IMR-90 (cell line): ENCODE measurements around the gene BMP10. TPM values are rescaled to one million over a fixed set of nuclear protein-coding genes. Genes with fewer than 3 reads are reported as not detected.

Experiments
- ATAC-seq: fragments of 200-7000 bp; cut with Tn5 transposase; 2 replicates; pipeline ENCODE4 v1.9.1; 2020; ENCODE audit warnings: low read depth, mild to moderate bottlenecking, moderate library complexity
- BruUV-seq: library from RNA; stranded (reverse); fragments of 400-500 nt; replicated peaks from 2 replicates; lab custom pipeline; 2021; lab: Mats Ljungman, UMichigan
- CTCF ChIA-PET: fragments of 300-600 bp; formaldehyde crosslinking; extraction: SDS; loops from one replicate; lab custom pipeline; 2021; ENCODE audit warnings: antibody characterized with exemption; lab: Yijun Ruan, JAX
- POLR2A ChIA-PET: fragments of 300-600 bp; sonication (Branson Sonifier 250); formaldehyde crosslinking; loops from one replicate; lab custom pipeline; 2022; ENCODE audit warnings: antibody characterized with exemption; ENCODE audit not compliant: unreplicated experiment; lab: Charles Lee
- DNase-seq: peaks from one replicate; pipeline ENCODE4 v3.0.0; 2013
- H2AFZ ChIP-seq: replicated peaks from 2 replicates; pipeline ENCODE3; 2013; ENCODE audit warnings: low read length, mild to moderate bottlenecking; ENCODE audit not compliant: poor library complexity
- H2AK5ac ChIP-seq: 2 replicates; pipeline ENCODE4 v1.6.1; 2013; ENCODE audit warnings: low read depth, low read length, inconsistent platforms
- H2AK9ac ChIP-seq: replicated peaks from 2 replicates; pipeline ENCODE3; 2013; ENCODE audit warnings: mild to moderate bottlenecking, low read depth, low read length, moderate library complexity; ENCODE audit not compliant: poor library complexity
- H2BK120ac ChIP-seq: 2 replicates; pipeline ENCODE4 v1.6.1; 2013; ENCODE audit warnings: low read depth, low read length, inconsistent platforms
- H2BK15ac ChIP-seq: 3 replicates; pipeline ENCODE4 v1.6.1; 2013; ENCODE audit warnings: low read depth, low read length, inconsistent platforms
- H2BK20ac ChIP-seq: 2 replicates; pipeline ENCODE4 v1.6.1; 2013; ENCODE audit warnings: low read depth, mild to moderate bottlenecking, inconsistent platforms, low read length, moderate library complexity
- H2BK5ac ChIP-seq: 2 replicates; pipeline ENCODE4 v1.6.1; 2013; ENCODE audit warnings: mild to moderate bottlenecking, low read depth, low read length, inconsistent platforms; ENCODE audit not compliant: poor library complexity, severe bottlenecking
- H3K14ac ChIP-seq: replicated peaks from 2 replicates; pipeline ENCODE4 v1.6.1; 2013; ENCODE audit warnings: low read depth, low read length, inconsistent platforms
- H3K18ac ChIP-seq: 2 replicates; pipeline ENCODE4 v1.6.1; 2013; ENCODE audit warnings: low read depth, low read length, control low read depth
- H3K23ac ChIP-seq: 2 replicates; pipeline ENCODE4 v1.6.1; 2013; ENCODE audit warnings: low read depth, low read length, inconsistent platforms
- H3K27ac ChIP-seq: 2 replicates; pipeline ENCODE4 v1.5.1; 2013; ENCODE audit warnings: mild to moderate bottlenecking, control low read depth, low read length; ENCODE audit not compliant: insufficient read depth
- H3K27me3 ChIP-seq: 2 replicates; pipeline ENCODE4 v1.6.1; 2013; ENCODE audit warnings: low read length; ENCODE audit not compliant: control insufficient read depth, insufficient read depth
- H3K36me3 ChIP-seq: 2 replicates; pipeline ENCODE4 v1.6.1; 2013; ENCODE audit warnings: low read length, mixed read lengths; ENCODE audit not compliant: control insufficient read depth, insufficient read depth
- H3K4ac ChIP-seq: 2 replicates; pipeline ENCODE4 v1.6.1; 2013; ENCODE audit warnings: low read depth, low read length, inconsistent platforms
- H3K4me1 ChIP-seq: 2 replicates; pipeline ENCODE4 v1.6.1; 2013; ENCODE audit warnings: low read length, mixed read lengths; ENCODE audit not compliant: control insufficient read depth, insufficient read depth
- H3K4me2 ChIP-seq: 2 replicates; pipeline ENCODE4 v1.6.1; 2013; ENCODE audit warnings: low read depth, mild to moderate bottlenecking, control low read depth, low read length, moderate library complexity
- H3K4me3 ChIP-seq: 2 replicates; pipeline ENCODE4 v1.5.1; 2013; ENCODE audit warnings: low read depth, mild to moderate bottlenecking, control low read depth, low read length, moderate library complexity; ENCODE audit not compliant: insufficient read depth
- H3K56ac ChIP-seq: 2 replicates; pipeline ENCODE4 v1.6.1; 2013; ENCODE audit warnings: low read length, inconsistent platforms; ENCODE audit not compliant: insufficient read depth; ENCODE audit errors: extremely low read depth
- H3K79me1 ChIP-seq, 2 experiments: 2 replicates each; pipeline ENCODE4 v1.6.1; 2013; ENCODE audit warnings: low read length in 2 of 2, inconsistent platforms in 1 of 2, low read depth in 1 of 2
- H3K9ac ChIP-seq: 2 replicates; pipeline ENCODE4 v1.6.1; 2013; ENCODE audit warnings: low read depth, low read length, control low read depth
- H3K9me1 ChIP-seq: 2 replicates; pipeline ENCODE4 v1.6.1; 2013; ENCODE audit warnings: low read length, inconsistent platforms; ENCODE audit not compliant: insufficient read depth
- H3K9me3 ChIP-seq: 2 replicates; pipeline ENCODE4 v1.6.1; 2013; ENCODE audit warnings: low read length; ENCODE audit not compliant: control insufficient read depth, insufficient read depth
- H4K20me1 ChIP-seq: 2 replicates; pipeline ENCODE4 v1.6.1; 2013; ENCODE audit warnings: low read length, inconsistent platforms; ENCODE audit not compliant: insufficient read depth
- H4K5ac ChIP-seq: 2 replicates; pipeline ENCODE4 v1.6.1; 2013; ENCODE audit warnings: mild to moderate bottlenecking, low read depth, low read length, control low read depth
- H4K8ac ChIP-seq, 2 experiments: 2 replicates each; pipeline ENCODE4 v1.6.1; 2013; ENCODE audit warnings: low read depth in 2 of 2, low read length in 2 of 2, control low read depth in 1 of 2, inconsistent platforms in 1 of 2
- H4K91ac ChIP-seq: 2 replicates; pipeline ENCODE4 v1.6.1; 2013; ENCODE audit warnings: low read depth, low read length, inconsistent platforms; ENCODE audit not compliant: insufficient read depth
- BHLHE40 ChIP-seq: fragments of 150-350 bp; IDR thresholded peaks from 2 replicates; pipeline ENCODE4 v1.6.1; 2016; ENCODE audit warnings: mild to moderate bottlenecking, low read depth, low read length
- CEBPB ChIP-seq: IDR thresholded peaks from 2 replicates; pipeline ENCODE4 v1.6.1; 2012; ENCODE audit warnings: low read depth, low read length, improper control_type of control experiment
- CHD1 ChIP-seq: IDR thresholded peaks from 2 replicates; pipeline ENCODE4 v1.6.1; 2012; ENCODE audit warnings: low read depth, low read length, improper control_type of control experiment
- CTCF ChIP-seq: conservative IDR thresholded peaks from 2 replicates; pipeline ENCODE4 v1.5.1; 2012; ENCODE audit warnings: mild to moderate bottlenecking, low read depth, low read length, improper control_type of control experiment
- ELK1 ChIP-seq: fragments of 150-350 bp; IDR thresholded peaks from 2 replicates; pipeline ENCODE4 v1.6.1; 2016; ENCODE audit warnings: low read depth, mild to moderate bottlenecking, low read length, moderate library complexity, borderline replicate concordance
- FOS ChIP-seq: fragments of 150-350 bp; IDR thresholded peaks from 2 replicates; pipeline ENCODE4 v1.6.1; 2016; ENCODE audit warnings: low read depth, low read length
- MAFK ChIP-seq: IDR thresholded peaks from 2 replicates; pipeline ENCODE4 v1.6.1; 2012; ENCODE audit warnings: low read depth, low read length, improper control_type of control experiment
- MAZ ChIP-seq: IDR thresholded peaks from 2 replicates; pipeline ENCODE4 v1.6.1; 2012; ENCODE audit warnings: low read depth, mild to moderate bottlenecking, low read length, improper control_type of control experiment, moderate library complexity, borderline replicate concordance
- MXI1 ChIP-seq: IDR thresholded peaks from 2 replicates; pipeline ENCODE4 v1.6.1; 2012; ENCODE audit warnings: low read depth, mild to moderate bottlenecking, low read length, moderate library complexity, borderline replicate concordance
- NFE2L2 ChIP-seq: fragments of 150-350 bp; IDR thresholded peaks from 2 replicates; pipeline ENCODE4 v1.6.1; 2016; ENCODE audit warnings: low read depth, mild to moderate bottlenecking, low read length
- POLR2A ChIP-seq: IDR thresholded peaks from 2 replicates; pipeline ENCODE4 v1.6.1; 2012; ENCODE audit warnings: mild to moderate bottlenecking, low read depth, low read length
- RAD21 ChIP-seq: IDR thresholded peaks from 2 replicates; pipeline ENCODE4 v1.6.1; 2012; ENCODE audit warnings: low read length, improper control_type of control experiment
- RCOR1 ChIP-seq: IDR thresholded peaks from 2 replicates; pipeline ENCODE4 v1.6.1; 2012; ENCODE audit warnings: mild to moderate bottlenecking, low read length, improper control_type of control experiment; ENCODE audit not compliant: insufficient replicate concordance
- RFX5 ChIP-seq: IDR thresholded peaks from 2 replicates; pipeline ENCODE4 v1.8.0; 2012; ENCODE audit warnings: low read depth, mild to moderate bottlenecking, low read length, moderate library complexity
- SMC3 ChIP-seq: fragments of 150-350 bp; IDR thresholded peaks from 2 replicates; pipeline ENCODE4 v1.6.1; 2016; ENCODE audit warnings: low read depth, mild to moderate bottlenecking, antibody characterized with exemption, low read length, moderate library complexity
- USF2 ChIP-seq: fragments of 150-350 bp; IDR thresholded peaks from 2 replicates; pipeline ENCODE4 v1.6.1; 2017; ENCODE audit warnings: mild to moderate bottlenecking, antibody characterized with exemption, low read length, low read depth
- WGBS, 2 experiments: methylation state at CpG; one replicate each; pipeline versions ENCODE4 v1.1.5 to v1.1.7; 2013; ENCODE audit warnings: missing lambda C conversion rate in 2 of 2; ENCODE audit not compliant: insufficient read length in 1 of 2; ENCODE audit errors: extremely low coverage in 2 of 2; 5-methylcytosine and 5-hydroxymethylcytosine counted together
- dilution Hi-C: fragments of 300-500 bp; cut with HindIII; formaldehyde crosslinking; loops from one replicate; pipeline ENCODE4 v1.14.3; 2018; ENCODE audit warnings: low sequenced_read_pairs; ENCODE audit not compliant: unreplicated experiment
- in situ Hi-C: fragments of 300-500 bp; cut with MboI; formaldehyde crosslinking; loops from 3 replicates; pipeline ENCODE4 v1.14.3; 2019; ENCODE audit warnings: low sequenced_read_pairs, inconsistent platforms, mixed read lengths
- intact Hi-C: fragments of 100-400 bp; cut with micrococcal nuclease; formaldehyde crosslinking; loops from 2 replicates; pipeline ENCODE4 v1.10.0; 2022
- polyA plus RNA-seq, 3 experiments: library from polyadenylated mRNA; depleted of rRNA; stranded (reverse); fragments of >200 nt; gene quantifications; 2 replicates each; pipeline ENCODE4 v1.2.3, GENCODE V29; 2012; ENCODE audit warnings: low replicate concordance in 1 of 3
- total RNA-seq: library from RNA; depleted of rRNA; stranded (reverse); fragments of >200 nt; gene quantifications from 2 replicates; pipeline ENCODE4 v1.2.3, GENCODE V29; 2012

BMP10 gene
- total and polyA plus RNA-seq, 2 of the 4 experiments (the other 2 are of a cell fraction) = not detected

DNA sequence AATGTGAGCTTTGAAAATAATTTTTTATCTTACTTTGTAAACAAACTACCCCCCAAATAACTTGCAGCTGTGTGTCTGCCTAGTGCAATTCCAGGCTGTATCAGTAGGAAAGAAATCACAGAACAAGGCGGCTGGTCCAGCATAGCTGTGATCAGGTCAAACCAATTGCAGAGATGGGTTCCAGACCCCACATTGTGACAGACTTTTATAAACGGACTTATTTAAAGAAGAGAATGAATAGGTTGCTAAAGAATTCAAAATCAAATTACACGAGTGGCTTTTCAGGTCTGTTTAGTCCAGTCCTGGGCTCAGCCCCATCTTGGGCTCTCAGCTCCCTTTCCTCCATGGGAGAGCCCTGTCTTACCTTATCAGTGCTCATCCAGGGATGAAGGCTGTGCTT is 11.1 kb downstream of the BMP10 start:
- no peak overlapping the region for H3K27ac ChIP-seq
- no peak overlapping the region for H2BK5ac ChIP-seq
- H3K9me3 ChIP-seq = no peaks in the 10 kb centered on the region
- peak overlapping the region; percentile 49; the same call in 1 of the 2 replicates for H2BK120ac ChIP-seq
- no peak overlapping the region for H4K91ac ChIP-seq
- no peak overlapping the region for H2AFZ ChIP-seq
- dilution Hi-C loops (no loop called here), in situ Hi-C loops (no loop called here), intact Hi-C loops (no loop called here)
- H3K23ac ChIP-seq = no peak overlapping the region
- no peaks in the 10 kb centered on the region for H3K79me1 ChIP-seq
- peak overlapping the region; percentile 21; the same call in 1 of the 2 replicates for H2BK20ac ChIP-seq
- BruUV-seq = no TSS peak
- no peak overlapping the region for H3K4me3 ChIP-seq
- WGBS, 2 experiments = no CpG with 5 or more reads among the region's 3 CpGs
- peak overlapping the region; percentile 48; the same call in 1 of the 2 replicates for H3K4ac ChIP-seq
- TF ChIP-seq ELK1 (no peak), RFX5 (no peak), POLR2A (no peak), CTCF (no peak), MXI1 (no peak), USF2 (no peak), CEBPB (no peak), CHD1 (no peak), SMC3 (no peak), NFE2L2 (no peak), MAZ (no peak), FOS (no peak), RCOR1 (no peak), BHLHE40 (no peak), MAFK (no peak), RAD21 (no peak)
- H3K9ac ChIP-seq = no peak overlapping the region
- no peak overlapping the region for H2BK15ac ChIP-seq
- H3K14ac ChIP-seq = no peak overlapping the region
- H3K4me1 ChIP-seq = peaks cover 8% of the 10 kb centered on the region; the same call in 1 of the 2 replicates
- peak overlapping the region in 1 of 2 experiments; percentile 18; a peak in 1 of 4 replicates for H4K8ac ChIP-seq
- no peaks in the 10 kb centered on the region for H3K27me3 ChIP-seq
- no peaks in the 10 kb centered on the region for H3K36me3 ChIP-seq
- ChIA-PET POLR2A (no interaction called here), CTCF (interaction anchor here (1.2 kb wide), 1 partner anchor 47 kb away, joined by 4 read pairs; no protein-coding TSS in a partner anchor)
- H3K4me2 ChIP-seq = no peak overlapping the region
- no peak overlapping the region for H3K56ac ChIP-seq
- H3K9me1 ChIP-seq = 0 out of 2 replicates have a peak, but pooled peaks cover 11% of the 10 kb centered on the region
- H3K18ac ChIP-seq = 0 out of 2 replicates have a peak overlapping the region, but pooled peaks have one; percentile 40
- no peak overlapping the region for H4K5ac ChIP-seq
- H2AK5ac ChIP-seq = peak overlapping the region; percentile 76; the same call in 1 of the 2 replicates
- DNase-seq (no peak), ATAC-seq (no peak)
- H4K20me1 ChIP-seq = no peaks in the 10 kb centered on the region
- H2AK9ac ChIP-seq = no peak overlapping the region
